Stimulated activated naive B cell treated with anti-CD40 and anti-IgM and Interleukin-4, amounts not matched to agents 10 μg/mL and 1 μg/mL and 100 μg/mL, for 72 hours (primary cell): ENCODE results near the gene TFIP11.

Source experiments
- ATAC-seq, 2 donors: fragments of 150-1000 bp; cut with Tn5 transposase; replicated peaks; 2 replicates each; pipeline ENCODE4 v1.10.0; 2021; ENCODE audit warnings: moderate library complexity in 1 of 2
- DNase-seq: peaks from one replicate; pipeline ENCODE4 v3.0.0; 2021
- H3K27ac Mint-ChIP-seq: one replicate; pipeline ENCODE4 v1.8.0; 2022; ENCODE audit warnings: mild to moderate bottlenecking, mixed read lengths
- H3K27me3 Mint-ChIP-seq, 2 donors: one replicate each; pipeline ENCODE4 v1.8.0; 2022; ENCODE audit warnings: mixed read lengths in 2 of 2
- H3K36me3 Mint-ChIP-seq, 2 donors: one replicate each; pipeline ENCODE4 v1.8.0; 2022; ENCODE audit warnings: mixed read lengths in 2 of 2, mild to moderate bottlenecking in 1 of 2
- H3K4me1 Mint-ChIP-seq, 2 donors: one replicate each; pipeline ENCODE4 v1.8.0; 2022; ENCODE audit warnings: mixed read lengths in 2 of 2, mild to moderate bottlenecking in 1 of 2
- H3K4me3 Mint-ChIP-seq, 2 donors: one replicate each; pipeline ENCODE4 v1.8.0; 2022; ENCODE audit warnings: mild to moderate bottlenecking in 2 of 2, mixed read lengths in 2 of 2, moderate library complexity in 1 of 2
- H3K9me3 Mint-ChIP-seq, 2 donors: one replicate each; pipeline ENCODE4 v1.8.0; 2022; ENCODE audit warnings: mixed read lengths in 2 of 2, mild to moderate bottlenecking in 1 of 2

Gene TFIP11

GRCh38 chr22:26466196-26466595, 46.1 kb downstream of the TFIP11 start:
- H3K36me3 Mint-ChIP-seq = peaks cover 39 to 52% of the 10 kb centered on the region in 2 donors
- H3K27me3 Mint-ChIP-seq = no peaks in the 10 kb centered on the region
- peaks cover 2 to 5% of the 10 kb centered on the region in 2 donors for H3K4me1 Mint-ChIP-seq
- no peak for ATAC-seq
- no peaks in the 10 kb centered on the region for H3K9me3 Mint-ChIP-seq
- no peak overlapping the region for H3K4me3 Mint-ChIP-seq
- no peak overlapping the region for H3K27ac Mint-ChIP-seq
- no peak for DNase-seq

- DNase-seq = no peak
- no peak for ATAC-seq
- H3K36me3 Mint-ChIP-seq = peaks cover 30 to 51% of the 10 kb centered on the region in 2 donors
- H3K27me3 Mint-ChIP-seq = no peaks in the 10 kb centered on the region
- no peaks in the 10 kb centered on the region for H3K9me3 Mint-ChIP-seq
- peaks cover 2 to 5% of the 10 kb centered on the region in 2 donors for H3K4me1 Mint-ChIP-seq
- H3K4me3 Mint-ChIP-seq = no peak overlapping the region
- H3K27ac Mint-ChIP-seq = no peak overlapping the region
Measured at GRCh38 chr22:26464312-26464711, 48.0 kb downstream of the TFIP11 start.

- H3K4me1 Mint-ChIP-seq = peaks cover 2 to 5% of the 10 kb centered on the region in 2 donors
- ATAC-seq (no peak), DNase-seq (no peak)
- no peaks in the 10 kb centered on the region for H3K9me3 Mint-ChIP-seq
- H3K27ac Mint-ChIP-seq = peak overlapping the region; percentile 59
- peaks cover 23 to 45% of the 10 kb centered on the region in 2 donors for H3K36me3 Mint-ChIP-seq
- H3K4me3 Mint-ChIP-seq = no peak overlapping the region
- no peaks in the 10 kb centered on the region for H3K27me3 Mint-ChIP-seq
Measured at GRCh38 chr22:26463688-26464087, 48.6 kb downstream of the TFIP11 start.

GRCh38 chr22:26463101-26463661, 49.1 kb downstream of the TFIP11 start:
- no peak for DNase-seq
- H3K27ac Mint-ChIP-seq = no peak overlapping the region
- no peak overlapping the region for H3K4me3 Mint-ChIP-seq
- no peak for ATAC-seq
- H3K36me3 Mint-ChIP-seq = peaks cover 23 to 43% of the 10 kb centered on the region in 2 donors
- H3K4me1 Mint-ChIP-seq = peaks cover 2 to 5% of the 10 kb centered on the region in 2 donors
- H3K9me3 Mint-ChIP-seq = no peaks in the 10 kb centered on the region
- no peaks in the 10 kb centered on the region for H3K27me3 Mint-ChIP-seq

- Mint-ChIP-seq H3K27ac (no peak overlapping the region), H3K4me3 (no peak overlapping the region), H3K4me1 (peaks cover 2 to 5% of the 10 kb centered on the region in 2 donors), H3K9me3 (no peaks in the 10 kb centered on the region), H3K36me3 (peaks cover 26 to 45% of the 10 kb centered on the region in 2 donors), H3K27me3 (no peaks in the 10 kb centered on the region)
- DNase-seq (no peak), ATAC-seq (no peak)
Measured at GRCh38 chr22:26462641-26463040, 49.6 kb downstream of the TFIP11 start.

- peaks cover 2 to 5% of the 10 kb centered on the region in 2 donors for H3K4me1 Mint-ChIP-seq
- no peak overlapping the region for H3K4me3 Mint-ChIP-seq
- peaks cover 32 to 49% of the 10 kb centered on the region in 2 donors for H3K36me3 Mint-ChIP-seq
- DNase-seq (no peak), ATAC-seq (no peak)
- H3K27me3 Mint-ChIP-seq = no peaks in the 10 kb centered on the region
- H3K27ac Mint-ChIP-seq = no peak overlapping the region
- no peaks in the 10 kb centered on the region for H3K9me3 Mint-ChIP-seq
Measured at GRCh38 chr22:26462051-26462450, 50.2 kb downstream of the TFIP11 start.

GRCh38 chr22:26461188-26461810, 51.0 kb downstream of the TFIP11 start:
- peaks cover 32 to 43% of the 10 kb centered on the region in 2 donors for H3K36me3 Mint-ChIP-seq
- H3K4me1 Mint-ChIP-seq = peaks cover 2 to 5% of the 10 kb centered on the region in 2 donors
- ATAC-seq (peak in 1 of 2 donors; percentile 34), DNase-seq (no peak)
- no peak overlapping the region for H3K4me3 Mint-ChIP-seq
- H3K27ac Mint-ChIP-seq = no peak overlapping the region
- H3K27me3 Mint-ChIP-seq = no peaks in the 10 kb centered on the region
- no peaks in the 10 kb centered on the region for H3K9me3 Mint-ChIP-seq

- H3K27me3 Mint-ChIP-seq = no peaks in the 10 kb centered on the region
- H3K27ac Mint-ChIP-seq = no peak overlapping the region
- ATAC-seq (no peak), DNase-seq (no peak)
- peaks cover 2 to 5% of the 10 kb centered on the region in 2 donors for H3K4me1 Mint-ChIP-seq
- peaks cover 31 to 41% of the 10 kb centered on the region in 2 donors for H3K36me3 Mint-ChIP-seq
- H3K4me3 Mint-ChIP-seq = no peak overlapping the region
- H3K9me3 Mint-ChIP-seq = no peaks in the 10 kb centered on the region
Measured at GRCh38 chr22:26460202-26460601, 52.1 kb downstream of the TFIP11 start.

GRCh38 chr22:26457661-26458272, 54.5 kb downstream of the TFIP11 start:
- ATAC-seq = no peak
- H3K36me3 Mint-ChIP-seq = peaks cover 22 to 32% of the 10 kb centered on the region in 2 donors
- DNase-seq = no peak
- H3K4me3 Mint-ChIP-seq = no peak overlapping the region
- no peaks in the 10 kb centered on the region for H3K27me3 Mint-ChIP-seq
- no peaks in the 10 kb centered on the region for H3K9me3 Mint-ChIP-seq
- H3K27ac Mint-ChIP-seq = no peak overlapping the region
- H3K4me1 Mint-ChIP-seq = peaks cover 0 to 2% of the 10 kb centered on the region in 2 donors

- H3K27ac Mint-ChIP-seq = no peak overlapping the region
- no peak for ATAC-seq
- H3K4me1 Mint-ChIP-seq = peaks cover 0 to 5% of the 10 kb centered on the region in 2 donors
- H3K36me3 Mint-ChIP-seq = peaks cover 33 to 38% of the 10 kb centered on the region in 2 donors
- no peaks in the 10 kb centered on the region for H3K27me3 Mint-ChIP-seq
- no peaks in the 10 kb centered on the region for H3K9me3 Mint-ChIP-seq
- H3K4me3 Mint-ChIP-seq = no peak overlapping the region
- no peak for DNase-seq
Measured at GRCh38 chr22:26453812-26454500, 58.3 kb downstream of the TFIP11 start.

- Mint-ChIP-seq H3K4me1 (peaks cover 0 to 6% of the 10 kb centered on the region in 2 donors), H3K36me3 (peaks cover 31 to 35% of the 10 kb centered on the region in 2 donors), H3K27ac (no peak overlapping the region), H3K4me3 (no peak overlapping the region), H3K27me3 (no peaks in the 10 kb centered on the region), H3K9me3 (no peaks in the 10 kb centered on the region)
- ATAC-seq (no peak), DNase-seq (no peak)
Measured at GRCh38 chr22:26453216-26453615, 59.1 kb downstream of the TFIP11 start.

GRCh38 chr22:26452236-26453016, 59.8 kb downstream of the TFIP11 start:
- DNase-seq (no peak), ATAC-seq (no peak)
- H3K4me1 Mint-ChIP-seq = peaks cover 0 to 6% of the 10 kb centered on the region in 2 donors
- H3K4me3 Mint-ChIP-seq = no peak overlapping the region
- H3K27me3 Mint-ChIP-seq = no peaks in the 10 kb centered on the region
- peaks cover 25 to 32% of the 10 kb centered on the region in 2 donors for H3K36me3 Mint-ChIP-seq
- H3K27ac Mint-ChIP-seq = no peak overlapping the region
- H3K9me3 Mint-ChIP-seq = no peaks in the 10 kb centered on the region

- ATAC-seq (no peak), DNase-seq (no peak)
- no peak overlapping the region for H3K4me3 Mint-ChIP-seq
- H3K9me3 Mint-ChIP-seq = no peaks in the 10 kb centered on the region
- H3K36me3 Mint-ChIP-seq = peaks cover 15 to 30% of the 10 kb centered on the region in 2 donors
- no peak overlapping the region for H3K27ac Mint-ChIP-seq
- H3K4me1 Mint-ChIP-seq = peaks cover 0 to 6% of the 10 kb centered on the region in 2 donors
- H3K27me3 Mint-ChIP-seq = no peaks in the 10 kb centered on the region
Measured at GRCh38 chr22:26450453-26451185, 61.7 kb downstream of the TFIP11 start.
